ENCODE results near the gene FXR1. TPM values are rescaled to one million over a fixed set of nuclear protein-coding genes. Genes with fewer than 3 reads are reported as not detected.

The FXR1 gene
- total RNA-seq, 1 experiment from 2014 or later = 288 TPM

DNA sequence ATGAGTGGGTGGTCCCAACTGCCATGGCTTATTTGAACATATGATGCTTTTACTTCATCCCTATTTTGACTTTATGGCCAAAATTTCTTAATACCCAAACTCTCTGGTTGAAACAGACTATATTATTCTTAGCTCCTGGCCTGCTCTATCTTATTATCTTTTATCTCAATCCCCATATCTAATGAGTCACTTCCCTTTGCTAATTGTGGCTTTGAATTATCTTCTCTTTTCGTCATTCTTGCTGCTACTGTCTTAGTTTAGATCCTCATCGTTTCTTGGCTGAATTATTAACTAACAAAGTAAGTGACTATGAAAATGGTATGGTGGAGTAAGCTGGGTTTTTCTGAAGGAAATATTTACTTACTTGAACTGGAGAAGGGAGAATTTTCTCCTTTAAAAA lies 105.2 kb downstream of the FXR1 start:
- no peak for DNase-seq
- no peaks in the 10 kb centered on the region for H3K4me1 ChIP-seq (replicated peaks; ENCODE audit: insufficient read depth)
- no peak overlapping the region for H3K27ac ChIP-seq
- no peaks in the 10 kb centered on the region for H3F3A ChIP-seq (ENCODE audit: insufficient read depth, low read depth)
- POLR2A ChIA-PET (ENCODE audit: unreplicated experiment) = no interaction called here
- no peak overlapping the region for H3K4me2 ChIP-seq
- H3K27me3 ChIP-seq (ENCODE audit: insufficient read depth, low read depth) = no peaks in the 10 kb centered on the region
- peaks cover 4% of the 10 kb centered on the region; the same call in 1 of the 2 replicates for H3K9me2 ChIP-seq (ENCODE audit: insufficient read depth)
- TF ChIP-seq, protein P1, sequence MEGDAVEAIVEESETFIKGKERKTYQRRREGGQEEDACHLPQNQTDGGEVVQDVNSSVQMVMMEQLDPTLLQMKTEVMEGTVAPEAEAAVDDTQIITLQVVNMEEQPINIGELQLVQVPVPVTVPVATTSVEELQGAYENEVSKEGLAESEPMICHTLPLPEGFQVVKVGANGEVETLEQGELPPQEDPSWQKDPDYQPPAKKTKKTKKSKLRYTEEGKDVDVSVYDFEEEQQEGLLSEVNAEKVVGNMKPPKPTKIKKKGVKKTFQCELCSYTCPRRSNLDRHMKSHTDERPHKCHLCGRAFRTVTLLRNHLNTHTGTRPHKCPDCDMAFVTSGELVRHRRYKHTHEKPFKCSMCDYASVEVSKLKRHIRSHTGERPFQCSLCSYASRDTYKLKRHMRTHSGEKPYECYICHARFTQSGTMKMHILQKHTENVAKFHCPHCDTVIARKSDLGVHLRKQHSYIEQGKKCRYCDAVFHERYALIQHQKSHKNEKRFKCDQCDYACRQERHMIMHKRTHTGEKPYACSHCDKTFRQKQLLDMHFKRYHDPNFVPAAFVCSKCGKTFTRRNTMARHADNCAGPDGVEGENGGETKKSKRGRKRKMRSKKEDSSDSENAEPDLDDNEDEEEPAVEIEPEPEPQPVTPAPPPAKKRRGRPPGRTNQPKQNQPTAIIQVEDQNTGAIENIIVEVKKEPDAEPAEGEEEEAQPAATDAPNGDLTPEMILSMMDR (conservative IDR thresholded peaks at IDR 0.05) = no peak
- TF ChIP-seq EZH2 (IDR thresholded peaks at IDR 0.05; ENCODE audit: low read depth) = no peak
- CTCF ChIA-PET = no interaction called here
- no peak overlapping the region for H2AFZ ChIP-seq
- BruUV-seq (replicated peaks) = no TSS peak
- no peaks in the 10 kb centered on the region for H3K36me3 ChIP-seq (ENCODE audit: low read depth)
- intact Hi-C loops (cut with micrococcal nuclease; ENCODE audit: unreplicated experiment) = no loop called here
- no peaks in the 10 kb centered on the region for H3K79me2 ChIP-seq (ENCODE audit: low read depth)
- no peaks in the 10 kb centered on the region for H3K9me3 ChIP-seq (ENCODE audit: insufficient read depth, low read depth)
- no peaks in the 10 kb centered on the region for H4K20me1 ChIP-seq (ENCODE audit: insufficient read depth)
- no peak overlapping the region for H3K4me3 ChIP-seq

GRCh38 chr3:181025204-181025603 lies 112.7 kb downstream of the FXR1 start:
- Histone ChIP-seq H3K4me1 (replicated peaks; ENCODE audit: insufficient read depth) (no peaks in the 10 kb centered on the region), H3K36me3 (ENCODE audit: low read depth) (no peaks in the 10 kb centered on the region), H3K4me3 (no peak overlapping the region), H4K20me1 (ENCODE audit: insufficient read depth) (no peaks in the 10 kb centered on the region), H3K9me2 (ENCODE audit: insufficient read depth) (no peaks in the 10 kb centered on the region; the same call in 1 of the 2 replicates), H3K9me3 (ENCODE audit: insufficient read depth, low read depth) (peaks cover 5% of the 10 kb centered on the region; the same call in 1 of the 2 replicates), H3K27ac (no peak overlapping the region), H3F3A (ENCODE audit: insufficient read depth, low read depth) (no peaks in the 10 kb centered on the region), H3K4me2 (no peak overlapping the region), H2AFZ (no peak overlapping the region), H3K79me2 (ENCODE audit: low read depth) (no peaks in the 10 kb centered on the region), H3K27me3 (ENCODE audit: insufficient read depth, low read depth) (no peaks in the 10 kb centered on the region)
- TF ChIP-seq EZH2 (IDR thresholded peaks at IDR 0.05; ENCODE audit: low read depth) = no peak
- TF ChIP-seq, protein P1 (conservative IDR thresholded peaks at IDR 0.05) = no peak
- CTCF ChIA-PET = no interaction called here
- intact Hi-C loops (cut with micrococcal nuclease; ENCODE audit: unreplicated experiment) = no loop called here
- no TSS peak for BruUV-seq (replicated peaks)
- POLR2A ChIA-PET (ENCODE audit: unreplicated experiment) = no interaction called here
- DNase-seq = no peak

DNA sequence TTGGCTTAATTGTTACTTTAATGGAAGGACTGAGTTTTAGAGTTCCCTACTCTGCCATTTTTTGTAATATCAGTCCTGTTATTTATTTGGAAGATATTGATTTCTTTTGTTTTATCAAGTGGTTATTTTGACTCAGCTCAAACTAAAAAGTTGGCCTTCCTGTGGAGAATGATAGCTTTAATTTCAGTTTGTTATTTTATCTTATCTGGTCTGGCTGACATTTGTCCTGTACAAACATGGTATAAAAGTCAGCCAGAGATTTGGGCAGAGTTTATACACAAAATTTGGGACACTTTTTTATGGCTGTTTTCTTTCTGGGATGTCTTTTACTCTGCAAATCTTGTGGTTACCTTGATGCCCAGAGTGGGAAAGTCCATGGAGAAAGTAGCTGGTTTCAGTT lies 118.5 kb downstream of the FXR1 start:
- no peaks in the 10 kb centered on the region for H3K4me1 ChIP-seq (replicated peaks; ENCODE audit: insufficient read depth)
- CTCF ChIA-PET = no interaction called here
- TF ChIP-seq, protein P1 (conservative IDR thresholded peaks at IDR 0.05) = no peak
- no peak for TF ChIP-seq EZH2 (IDR thresholded peaks at IDR 0.05; ENCODE audit: low read depth)

More for the DNA sequence above, 118.5 kb downstream of the FXR1 start:
- POLR2A ChIA-PET (ENCODE audit: unreplicated experiment) = interaction anchor here (0.7 kb wide), 1 partner anchor 1248 kb away, joined by 3 read pairs; no protein-coding TSS in a partner anchor
- no peaks in the 10 kb centered on the region; the same call in 1 of the 2 replicates for H3K9me2 ChIP-seq (ENCODE audit: insufficient read depth)
- no peaks in the 10 kb centered on the region for H3K27me3 ChIP-seq (ENCODE audit: insufficient read depth, low read depth)
- no peak overlapping the region for H3K4me2 ChIP-seq
- intact Hi-C loops (cut with micrococcal nuclease; ENCODE audit: unreplicated experiment) = no loop called here
- no peak overlapping the region for H3K4me3 ChIP-seq
- H3K36me3 ChIP-seq (ENCODE audit: low read depth) = no peaks in the 10 kb centered on the region
- no peak overlapping the region for H2AFZ ChIP-seq
- no peaks in the 10 kb centered on the region for H3K79me2 ChIP-seq (ENCODE audit: low read depth)
- H3K9me3 ChIP-seq (ENCODE audit: insufficient read depth, low read depth) = no peaks in the 10 kb centered on the region
- H3F3A ChIP-seq (ENCODE audit: insufficient read depth, low read depth) = no peaks in the 10 kb centered on the region
- DNase-seq = no peak
- no peaks in the 10 kb centered on the region for H4K20me1 ChIP-seq (ENCODE audit: insufficient read depth)
- BruUV-seq (replicated peaks) = no TSS peak
- H3K27ac ChIP-seq = no peak overlapping the region

Other genes with a start within 250 kb of the FXR1 start
- 0.26 TPM in 1 of 2 replicates, not detected in the other for gene CCDC39, start 233.2 kb upstream of the FXR1 start, total RNA-seq (2021)
- gene DNAJC19, start 77.1 kb downstream of the FXR1 start, total RNA-seq (2021) = 85.6 and 86.9 TPM in 2 replicates

Data from PC-9 (cell line).